Choroid plexus epithelial cell (primary cell): Measurements from ENCODE around the gene C8A.

Experiments
- DNase-seq: peaks from one replicate; pipeline ENCODE4 v3.0.0-alpha.2; 2010; ENCODE audit warnings: low read depth
- H3K4me3 ChIP-seq: 2 replicates; pipeline ENCODE4 v1.5.1; 2011; ENCODE audit warnings: low read depth, mild to moderate bottlenecking, control low read depth, low read length, moderate library complexity
- TF ChIP-seq, protein P1 (sequence below): conservative IDR thresholded peaks from 2 replicates; pipeline ENCODE4 v1.5.1; 2011; ENCODE audit warnings: low read depth, mild to moderate bottlenecking, control low read depth, inconsistent platforms, low read length, moderate library complexity

C8A gene

DNA sequence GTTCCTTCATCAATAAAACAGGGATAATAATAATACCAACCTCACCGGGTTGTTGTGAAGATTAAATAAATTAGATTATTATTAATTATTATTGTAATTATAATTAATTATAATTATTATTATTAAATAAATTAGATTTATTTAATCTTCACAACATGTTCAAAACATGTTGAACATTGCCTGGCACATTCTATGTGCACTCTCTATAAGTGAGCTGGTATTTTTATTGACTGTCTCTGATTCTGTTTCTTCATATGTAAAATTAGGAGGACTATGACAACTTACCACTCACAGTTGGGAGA is 112.1 kb downstream of the C8A start:
- TF ChIP-seq, protein P1, sequence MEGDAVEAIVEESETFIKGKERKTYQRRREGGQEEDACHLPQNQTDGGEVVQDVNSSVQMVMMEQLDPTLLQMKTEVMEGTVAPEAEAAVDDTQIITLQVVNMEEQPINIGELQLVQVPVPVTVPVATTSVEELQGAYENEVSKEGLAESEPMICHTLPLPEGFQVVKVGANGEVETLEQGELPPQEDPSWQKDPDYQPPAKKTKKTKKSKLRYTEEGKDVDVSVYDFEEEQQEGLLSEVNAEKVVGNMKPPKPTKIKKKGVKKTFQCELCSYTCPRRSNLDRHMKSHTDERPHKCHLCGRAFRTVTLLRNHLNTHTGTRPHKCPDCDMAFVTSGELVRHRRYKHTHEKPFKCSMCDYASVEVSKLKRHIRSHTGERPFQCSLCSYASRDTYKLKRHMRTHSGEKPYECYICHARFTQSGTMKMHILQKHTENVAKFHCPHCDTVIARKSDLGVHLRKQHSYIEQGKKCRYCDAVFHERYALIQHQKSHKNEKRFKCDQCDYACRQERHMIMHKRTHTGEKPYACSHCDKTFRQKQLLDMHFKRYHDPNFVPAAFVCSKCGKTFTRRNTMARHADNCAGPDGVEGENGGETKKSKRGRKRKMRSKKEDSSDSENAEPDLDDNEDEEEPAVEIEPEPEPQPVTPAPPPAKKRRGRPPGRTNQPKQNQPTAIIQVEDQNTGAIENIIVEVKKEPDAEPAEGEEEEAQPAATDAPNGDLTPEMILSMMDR = no peak
- no peak for DNase-seq
- H3K4me3 ChIP-seq = no peak overlapping the region

DNA sequence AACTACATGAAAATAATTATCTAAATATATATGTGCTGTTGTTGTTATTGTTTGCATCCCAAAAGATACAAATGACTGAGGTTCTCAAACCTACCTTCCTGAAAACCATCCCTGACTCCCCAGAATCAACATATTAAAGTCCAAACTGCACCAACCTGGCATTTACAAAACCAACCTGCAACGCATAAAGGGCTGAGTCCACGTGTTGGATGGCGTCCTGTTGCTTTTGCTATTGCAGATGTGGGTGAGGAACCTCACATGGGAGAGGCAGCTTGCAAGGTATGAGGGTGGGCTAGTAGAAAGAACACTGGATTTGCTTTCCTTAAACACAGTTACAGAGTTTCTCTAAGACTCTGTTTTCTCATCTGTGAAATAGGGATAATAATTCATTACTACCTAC is 112.8 kb downstream of the C8A start:
- no peak overlapping the region for H3K4me3 ChIP-seq
- TF ChIP-seq, protein P1 = no peak
- no peak for DNase-seq
